ENCODE data around the gene PRDM2.

PRDM2 gene

GRCh38 chr1:13871413-13871812, 171.4 kb downstream of the PRDM2 start:
- Histone ChIP-seq H3K4me1 (ENCODE audit: control insufficient read depth in 5 of 5, insufficient read depth in 5 of 5, low read length in 5 of 5) (no peaks in the 10 kb centered on the region), H3K27me3 (ENCODE audit: control insufficient read depth in 5 of 5, insufficient read depth in 4 of 5, low read length in 5 of 5) (peaks cover 0 to 4% (median 0%) of the 10 kb centered on the region in 5 donors), H3K9me3 (ENCODE audit: control insufficient read depth in 5 of 5, low read length in 5 of 5) (peaks cover 0 to 6% (median 0%) of the 10 kb centered on the region in 5 donors), H3K27ac (ENCODE audit: low read depth, low read length) (no peak overlapping the region), H3K36me3 (ENCODE audit: control insufficient read depth in 5 of 5, insufficient read depth in 5 of 5, low read length in 5 of 5) (no peaks in the 10 kb centered on the region), H3K9ac (ENCODE audit: low read length in 5 of 5) (no peak overlapping the region), H3K4me3 (ENCODE audit: low read depth in 1 of 5, low read length in 5 of 5) (no peak overlapping the region)

- Histone ChIP-seq H3K27ac (ENCODE audit: low read depth, low read length) (no peak overlapping the region), H3K36me3 (ENCODE audit: control insufficient read depth in 5 of 5, insufficient read depth in 5 of 5, low read length in 5 of 5) (no peaks in the 10 kb centered on the region), H3K9me3 (ENCODE audit: control insufficient read depth in 5 of 5, low read length in 5 of 5) (peaks cover 0 to 6% (median 0%) of the 10 kb centered on the region in 5 donors), H3K9ac (ENCODE audit: low read length in 5 of 5) (no peak overlapping the region), H3K27me3 (ENCODE audit: control insufficient read depth in 5 of 5, insufficient read depth in 4 of 5, low read length in 5 of 5) (peaks cover 0 to 3% (median 0%) of the 10 kb centered on the region in 5 donors), H3K4me1 (ENCODE audit: control insufficient read depth in 5 of 5, insufficient read depth in 5 of 5, low read length in 5 of 5) (no peaks in the 10 kb centered on the region), H3K4me3 (ENCODE audit: low read depth in 1 of 5, low read length in 5 of 5) (no peak overlapping the region)
Measured at GRCh38 chr1:13871886-13872285, 171.9 kb downstream of the PRDM2 start.

GRCh38 chr1:13873032-13873431, 173.0 kb downstream of the PRDM2 start:
- H3K4me1 ChIP-seq (ENCODE audit: control insufficient read depth in 5 of 5, insufficient read depth in 5 of 5, low read length in 5 of 5) = no peaks in the 10 kb centered on the region
- no peak overlapping the region for H3K27ac ChIP-seq (ENCODE audit: low read depth, low read length)
- no peak overlapping the region for H3K4me3 ChIP-seq (ENCODE audit: low read depth in 1 of 5, low read length in 5 of 5)
- peaks cover 0 to 6% (median 0%) of the 10 kb centered on the region in 5 donors for H3K9me3 ChIP-seq (ENCODE audit: control insufficient read depth in 5 of 5, low read length in 5 of 5)
- no peaks in the 10 kb centered on the region for H3K36me3 ChIP-seq (ENCODE audit: control insufficient read depth in 5 of 5, insufficient read depth in 5 of 5, low read length in 5 of 5)
- H3K9ac ChIP-seq (ENCODE audit: low read length in 5 of 5) = no peak overlapping the region
- H3K27me3 ChIP-seq (ENCODE audit: control insufficient read depth in 5 of 5, insufficient read depth in 4 of 5, low read length in 5 of 5) = peaks cover 0 to 3% (median 0%) of the 10 kb centered on the region in 5 donors
